ENCODE measurements around the gene ZNF888.
"Not testable (repeated sequence)": the region's sequence is repeated elsewhere in the genome, so short reads cannot be mapped to it uniquely, and the experiment has no call there.

The ZNF888 gene

GRCh38 chr19:52868031-52868430, 55.2 kb downstream of the ZNF888 start:
- DNase-seq: not testable (repeated sequence)

GRCh38 chr19:52857378-52858191, 65.6 kb downstream of the ZNF888 start, which contains the start of gene ZNF468:
ZNF468 (minus strand) TSS chr19:52857619; CDS start chr19:52854272, 3,347 bp downstream.
- DNase-seq: peak; percentile 46

- DNase-seq: not testable (repeated sequence)
These were observed 66.5 kb downstream of the ZNF888 start for GRCh38 chr19:52856540-52857377.
